ENCODE measurements around the gene TMTC2.

TMTC2 gene

GRCh38 chr12:83181074-83181473, 494.4 kb downstream of the TMTC2 start:
- DNase-seq (ENCODE audit: insufficient read length, low spot score), result no peak
- TF ChIP-seq, protein P1, sequence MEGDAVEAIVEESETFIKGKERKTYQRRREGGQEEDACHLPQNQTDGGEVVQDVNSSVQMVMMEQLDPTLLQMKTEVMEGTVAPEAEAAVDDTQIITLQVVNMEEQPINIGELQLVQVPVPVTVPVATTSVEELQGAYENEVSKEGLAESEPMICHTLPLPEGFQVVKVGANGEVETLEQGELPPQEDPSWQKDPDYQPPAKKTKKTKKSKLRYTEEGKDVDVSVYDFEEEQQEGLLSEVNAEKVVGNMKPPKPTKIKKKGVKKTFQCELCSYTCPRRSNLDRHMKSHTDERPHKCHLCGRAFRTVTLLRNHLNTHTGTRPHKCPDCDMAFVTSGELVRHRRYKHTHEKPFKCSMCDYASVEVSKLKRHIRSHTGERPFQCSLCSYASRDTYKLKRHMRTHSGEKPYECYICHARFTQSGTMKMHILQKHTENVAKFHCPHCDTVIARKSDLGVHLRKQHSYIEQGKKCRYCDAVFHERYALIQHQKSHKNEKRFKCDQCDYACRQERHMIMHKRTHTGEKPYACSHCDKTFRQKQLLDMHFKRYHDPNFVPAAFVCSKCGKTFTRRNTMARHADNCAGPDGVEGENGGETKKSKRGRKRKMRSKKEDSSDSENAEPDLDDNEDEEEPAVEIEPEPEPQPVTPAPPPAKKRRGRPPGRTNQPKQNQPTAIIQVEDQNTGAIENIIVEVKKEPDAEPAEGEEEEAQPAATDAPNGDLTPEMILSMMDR (IDR thresholded peaks at IDR 0.05; ENCODE audit: insufficient read depth, missing control alignments), result no peak
- FAIRE-seq, result no peak

- TF ChIP-seq, protein P1 (IDR thresholded peaks at IDR 0.05; ENCODE audit: insufficient read depth, missing control alignments), result no peak
- FAIRE-seq (no peak), DNase-seq (ENCODE audit: insufficient read length, low spot score) (no peak)
Observed at GRCh38 chr12:83183132-83183531, 496.4 kb downstream of the TMTC2 start.
